Fibroblast of pulmonary artery (primary cell): ENCODE data around the gene TANGO6.

Source experiments
- DNase-seq: peaks from one replicate; pipeline ENCODE4 v3.0.0-alpha.2; 2010; ENCODE audit warnings: low read depth
- H3K4me3 ChIP-seq: replicated peaks from 2 replicates; pipeline ENCODE4 v1.5.1; 2011; ENCODE audit warnings: low read depth, mild to moderate bottlenecking, control low read depth, low read length, moderate library complexity
- CTCF ChIP-seq: IDR thresholded peaks from 2 replicates; pipeline ENCODE4 v1.5.1; 2011; ENCODE audit warnings: mild to moderate bottlenecking, control low read depth, low read length, inconsistent platforms; ENCODE audit errors: missing control alignments

TANGO6 gene

GRCh38 chr16:68884401-68884800 is 41.1 kb downstream of the TANGO6 start:
- H3K4me3 ChIP-seq, result no peak overlapping the region

GRCh38 chr16:68884861-68885720 is 41.8 kb downstream of the TANGO6 start:
- no peak for TF ChIP-seq CTCF
- H3K4me3 ChIP-seq, result no peak overlapping the region
- peak; percentile 24 for DNase-seq

More at GRCh38 chr16:68884401-68884800, 41.1 kb downstream of the TANGO6 start:
- no peak for DNase-seq
- no peak for TF ChIP-seq CTCF

- no peak overlapping the region for H3K4me3 ChIP-seq
- no peak for TF ChIP-seq CTCF
- no peak for DNase-seq
These were observed 43.8 kb downstream of the TANGO6 start for GRCh38 chr16:68887107-68887506.

GRCh38 chr16:68889508-68890150 is 46.3 kb downstream of the TANGO6 start:
- TF ChIP-seq CTCF, result no peak
- no peak for DNase-seq
- no peak overlapping the region for H3K4me3 ChIP-seq

- DNase-seq, result no peak
- TF ChIP-seq CTCF, result no peak
- H3K4me3 ChIP-seq, result no peak overlapping the region
These were observed 48.9 kb downstream of the TANGO6 start for GRCh38 chr16:68892214-68892613.

GRCh38 chr16:68892898-68893297 is 49.6 kb downstream of the TANGO6 start:
- TF ChIP-seq CTCF, result no peak
- H3K4me3 ChIP-seq, result no peak overlapping the region
- DNase-seq, result no peak
